HepG2 (cell line): ENCODE data around the gene MDFI. TPM values are rescaled to one million over a fixed set of nuclear protein-coding genes. Genes with fewer than 3 reads are reported as not detected.

Experiments used
- ATAC-seq: fragments of 200-7000 bp; cut with Tn5 transposase; 3 replicates; pipeline ENCODE4 v1.9.1; 2020; ENCODE audit warnings: mild to moderate bottlenecking, moderate library complexity
- BruUV-seq: library from RNA; stranded (reverse); fragments of 400-500 nt; replicated peaks from 2 replicates; lab custom pipeline; 2021; lab: Mats Ljungman, UMichigan
- CTCF ChIA-PET: fragments of 300-600 bp; formaldehyde crosslinking; extraction: SDS; loops from one replicate; lab custom pipeline; 2021; ENCODE audit warnings: low total read pairs, inconsistent platforms, low intra/inter-chr PET ratio; lab: Yijun Ruan, JAX
- POLR2A ChIA-PET: fragments of 350-600 bp; sonication (Branson Sonifier 250); formaldehyde crosslinking; loops from one replicate; lab custom pipeline; 2020; ENCODE audit warnings: antibody characterized with exemption, inconsistent platforms; lab: Yijun Ruan, JAX
- DNase-seq: peaks from one replicate; pipeline ENCODE4 v3.0.0-alpha.2; 2015; ENCODE audit warnings: low spot score
- FAIRE-seq: peaks from 3 replicates; lab custom pipeline; 2011; peaks lifted over from hg19 to GRCh38; lab: Jason Lieb, UNC
- H2AFZ ChIP-seq: one replicate; pipeline ENCODE4 v1.6.1; 2011; ENCODE audit warnings: low read length, inconsistent platforms
- H3K27ac ChIP-seq: fragments of 300-600 bp; 3 replicates; pipeline ENCODE4 v1.8.0; 2011; ENCODE audit warnings: mixed run types, mild to moderate bottlenecking, mixed read lengths, low read length, inconsistent platforms; ENCODE audit not compliant: insufficient read depth; ENCODE audit errors: extremely low read length
- H3K27me3 ChIP-seq, 2 experiments: fragments of 200-600 bp in 1 of 2; 2 replicates in 1 of 2; 3 replicates in 1 of 2; pipeline versions ENCODE4 v1.6.0 to v1.8.0; 2011; ENCODE audit warnings: low read length in 2 of 2, mild to moderate bottlenecking in 2 of 2, moderate library complexity in 2 of 2, inconsistent platforms in 1 of 2; ENCODE audit not compliant: insufficient read depth in 2 of 2, control insufficient read depth in 1 of 2
- H3K36me3 ChIP-seq, 2 experiments: fragments of 200-600 bp in 1 of 2; replicated peaks in 1 of 2; 2 replicates in 1 of 2; 3 replicates in 1 of 2; pipeline versions ENCODE4 v1.5.1 to v1.8.0; 2011; ENCODE audit warnings: low read length in 2 of 2, inconsistent platforms in 1 of 2; ENCODE audit not compliant: insufficient read depth in 2 of 2, control insufficient read depth in 1 of 2
- H3K4me1 ChIP-seq: 2 replicates; pipeline ENCODE4 v1.5.1; 2012; ENCODE audit warnings: low read length, inconsistent platforms; ENCODE audit not compliant: insufficient read depth
- H3K4me2 ChIP-seq: 2 replicates; pipeline ENCODE4 v1.6.0; 2011; ENCODE audit warnings: low read depth, low read length, inconsistent platforms
- H3K4me3 ChIP-seq, 3 experiments: fragments of 200-600 bp in 1 of 3; sonication (generic), shearing (Covaris generic) in 1 of 3; replicated peaks in 1 of 3; 2 replicates each; pipeline ENCODE4 v1.5.1; 2011 to 2016; ENCODE audit warnings: low read length in 3 of 3, inconsistent platforms in 2 of 3, low read depth in 2 of 3, mild to moderate bottlenecking in 2 of 3, control low read depth in 1 of 3, mixed read lengths in 1 of 3; ENCODE audit not compliant: insufficient read depth in 1 of 3
- H3K79me2 ChIP-seq: one replicate; pipeline ENCODE4 v1.6.1; 2011; ENCODE audit warnings: low read length, inconsistent platforms; ENCODE audit not compliant: insufficient read depth
- H3K9ac ChIP-seq: 2 replicates; pipeline ENCODE4 v1.6.0; 2011; ENCODE audit warnings: mild to moderate bottlenecking, low read depth, low read length, inconsistent platforms; ENCODE audit not compliant: insufficient read depth
- H3K9me3 ChIP-seq: 2 replicates; pipeline ENCODE4 v1.5.1; 2012; ENCODE audit warnings: mild to moderate bottlenecking, low read length
- H4K20me1 ChIP-seq: 2 replicates; pipeline ENCODE4 v1.6.0; 2011; ENCODE audit warnings: inconsistent platforms, mild to moderate bottlenecking, low read length, moderate library complexity; ENCODE audit not compliant: insufficient read depth
- DNMT3B ChIP-seq: conservative IDR thresholded peaks from 2 replicates; pipeline ENCODE4 v1.6.1; 2016; ENCODE audit warnings: missing biosample characterization, control low read depth
- EHMT2 ChIP-seq: fragments of 200-600 bp; sonication (generic); IDR thresholded peaks from 2 replicates; pipeline ENCODE4 v1.7.0; 2017; ENCODE audit warnings: antibody characterized with exemption, low read depth, low read length, borderline replicate concordance
- HNF4A ChIP-seq: sonication (generic); formaldehyde crosslinking; IDR thresholded peaks from 2 replicates; pipeline ENCODE4 v1.4.0; 2020; ENCODE audit warnings: missing genetic modification reagents
- HOXA5 ChIP-seq: sonication (generic); formaldehyde crosslinking; IDR thresholded peaks from 2 replicates; pipeline ENCODE4 v1.4.0; 2020; ENCODE audit warnings: missing genetic modification reagents
- JUND ChIP-seq: sonication (generic); formaldehyde crosslinking; IDR thresholded peaks from 2 replicates; pipeline ENCODE4 v1.8.0; 2022; ENCODE audit warnings: mild to moderate bottlenecking, missing genetic modification reagents
- KAT8 ChIP-seq: IDR thresholded peaks from 2 replicates; pipeline ENCODE4 v1.6.1; 2016; ENCODE audit warnings: missing genetic modification reagents, missing compliant biosample characterization
- PCBP1 ChIP-seq: fragments of 200-400 bp; formaldehyde crosslinking; IDR thresholded peaks from 2 replicates; pipeline ENCODE4 v1.6.1; 2017; ENCODE audit warnings: mild to moderate bottlenecking, low read depth, low read length, borderline replicate concordance
- PHF21A ChIP-seq: sonication (generic); formaldehyde crosslinking; IDR thresholded peaks from 2 replicates; pipeline ENCODE4 v1.5.0; 2020; ENCODE audit warnings: mild to moderate bottlenecking, missing genetic modification reagents
- SAP130 ChIP-seq: IDR thresholded peaks from 2 replicates; pipeline ENCODE4 v1.6.1; 2016; ENCODE audit warnings: low read depth
- SCMH1 ChIP-seq: sonication (generic); formaldehyde crosslinking; IDR thresholded peaks from 2 replicates; pipeline ENCODE4 v1.9.0; 2021; ENCODE audit warnings: missing genetic modification reagents, mild to moderate bottlenecking, borderline replicate concordance
- SMAD1 ChIP-seq: sonication (generic); formaldehyde crosslinking; IDR thresholded peaks from 2 replicates; pipeline ENCODE4 v1.4.0; 2020; ENCODE audit warnings: missing genetic modification reagents, low read depth, mild to moderate bottlenecking, borderline replicate concordance
- SP4 ChIP-seq: sonication (generic); formaldehyde crosslinking; IDR thresholded peaks from 2 replicates; pipeline ENCODE4 v1.8.1; 2023; ENCODE audit warnings: mild to moderate bottlenecking, missing genetic modification reagents
- TEAD3 ChIP-seq: optimal IDR thresholded peaks from 2 replicates; pipeline ENCODE3; 2016; ENCODE audit warnings: borderline replicate concordance
- TMF1 ChIP-seq: sonication (generic); formaldehyde crosslinking; IDR thresholded peaks from 2 replicates; pipeline ENCODE4 v1.8.1; 2022; ENCODE audit warnings: low read depth, missing genetic modification reagents
- WIZ ChIP-seq: sonication (generic); formaldehyde crosslinking; IDR thresholded peaks from 2 replicates; pipeline ENCODE4 v1.5.1; 2020; ENCODE audit warnings: mild to moderate bottlenecking, missing genetic modification reagents
- ZBTB1 ChIP-seq: sonication (generic); formaldehyde crosslinking; IDR thresholded peaks from 2 replicates; pipeline ENCODE4 v1.4.0; 2020; ENCODE audit warnings: missing genetic modification reagents, borderline replicate concordance
- ZFX ChIP-seq: sonication (generic); formaldehyde crosslinking; IDR thresholded peaks from 2 replicates; pipeline ENCODE4 v1.4.0; 2020; ENCODE audit warnings: mild to moderate bottlenecking, low read depth, missing genetic modification reagents, moderate library complexity
- ZKSCAN1 ChIP-seq: fragments of 150-350 bp; IDR thresholded peaks from 2 replicates; pipeline ENCODE4 v1.6.1; 2014; ENCODE audit warnings: low read length
- ZNF121 ChIP-seq: sonication (generic); formaldehyde crosslinking; IDR thresholded peaks from 2 replicates; pipeline ENCODE4 v1.5.0; 2020; ENCODE audit warnings: mild to moderate bottlenecking, missing genetic modification reagents
- ZNF337 ChIP-seq: sonication (generic); formaldehyde crosslinking; IDR thresholded peaks from 2 replicates; pipeline ENCODE4 v1.5.1; 2020; ENCODE audit warnings: missing genetic modification reagents, low read depth, mild to moderate bottlenecking, borderline replicate concordance
- ZNF607 ChIP-seq: sonication (generic); formaldehyde crosslinking; IDR thresholded peaks from 2 replicates; pipeline ENCODE4 v1.5.1; 2020; ENCODE audit warnings: missing genetic modification reagents, mild to moderate bottlenecking, borderline replicate concordance
- ZNF616 ChIP-seq: sonication (generic); formaldehyde crosslinking; IDR thresholded peaks from 2 replicates; pipeline ENCODE4 v1.5.0; 2020; ENCODE audit warnings: low read depth, mild to moderate bottlenecking, missing genetic modification reagents
- ZNF703 ChIP-seq: sonication (generic); formaldehyde crosslinking; IDR thresholded peaks from 2 replicates; pipeline ENCODE4 v1.5.1; 2020; ENCODE audit warnings: missing genetic modification reagents, mild to moderate bottlenecking, moderate library complexity, borderline replicate concordance
- ZNF75D ChIP-seq: sonication (generic); formaldehyde crosslinking; IDR thresholded peaks from 2 replicates; pipeline ENCODE4 v1.8.1; 2023; ENCODE audit warnings: missing genetic modification reagents, mild to moderate bottlenecking, borderline replicate concordance
- ZSCAN25 ChIP-seq: sonication (generic); formaldehyde crosslinking; IDR thresholded peaks from 2 replicates; pipeline ENCODE4 v1.8.0; 2022; ENCODE audit warnings: mild to moderate bottlenecking, missing genetic modification reagents
- ZSCAN29 ChIP-seq: sonication (generic); formaldehyde crosslinking; conservative IDR thresholded peaks from 2 replicates; pipeline ENCODE4 v1.4.0; 2020; ENCODE audit warnings: mild to moderate bottlenecking, missing genetic modification reagents
- ZSCAN9 ChIP-seq: IDR thresholded peaks from 2 replicates; pipeline ENCODE4 v1.6.1; 2016; ENCODE audit warnings: borderline replicate concordance
- WGBS: methylation state at CpG from one replicate; pipeline ENCODE4 v1.1.6; 2017; ENCODE audit warnings: low lambda C conversion rate; 5-methylcytosine and 5-hydroxymethylcytosine counted together
- in situ Hi-C: cut with HindIII; loops from 2 replicates; pipeline ENCODE4 v1.10.0; 2017; ENCODE audit warnings: low pct_unique_long_range_greater_than_20kb; ENCODE audit not compliant: extremely low pct_ligation_motif_present
- intact Hi-C: fragments of 100-400 bp; cut with micrococcal nuclease; formaldehyde crosslinking; loops from one replicate; pipeline ENCODE4 v1.10.0; 2022; ENCODE audit not compliant: unreplicated experiment
- polyA plus RNA-seq, 8 experiments: library from polyadenylated mRNA; depleted of rRNA in 3 of 8; stranded (reverse) in 7 of 8; unstranded in 1 of 8; fragments of >200 nt; fragmentation: Illumina TruSeq in 4 of 8; extraction: Trizol in 4 of 8; gene quantifications; 2 replicates each; pipeline versions ENCODE4 v1.2.1 to v1.2.3, GENCODE V29; 2011 to 2016; ENCODE audit warnings: low read depth in 4 of 8, missing spikeins in 1 of 8, mixed read lengths in 1 of 8; ENCODE audit not compliant: insufficient read depth in 1 of 8
- total RNA-seq, 5 experiments: library from RNA; depleted of rRNA; stranded (reverse); fragments of >200 nt; fragmentation: Illumina TruSeq; extraction: Trizol; gene quantifications; 2 replicates each; pipeline ENCODE4 v1.2.3, GENCODE V29; 2016; ENCODE audit warnings: low read depth in 1 of 5

The MDFI gene
- total and polyA plus RNA-seq, 2 of the 13 experiments (the other 11 are each of a cell fraction or from before 2014, with no cell fraction given), result 0.28 TPM; not detected in 1

DNA sequence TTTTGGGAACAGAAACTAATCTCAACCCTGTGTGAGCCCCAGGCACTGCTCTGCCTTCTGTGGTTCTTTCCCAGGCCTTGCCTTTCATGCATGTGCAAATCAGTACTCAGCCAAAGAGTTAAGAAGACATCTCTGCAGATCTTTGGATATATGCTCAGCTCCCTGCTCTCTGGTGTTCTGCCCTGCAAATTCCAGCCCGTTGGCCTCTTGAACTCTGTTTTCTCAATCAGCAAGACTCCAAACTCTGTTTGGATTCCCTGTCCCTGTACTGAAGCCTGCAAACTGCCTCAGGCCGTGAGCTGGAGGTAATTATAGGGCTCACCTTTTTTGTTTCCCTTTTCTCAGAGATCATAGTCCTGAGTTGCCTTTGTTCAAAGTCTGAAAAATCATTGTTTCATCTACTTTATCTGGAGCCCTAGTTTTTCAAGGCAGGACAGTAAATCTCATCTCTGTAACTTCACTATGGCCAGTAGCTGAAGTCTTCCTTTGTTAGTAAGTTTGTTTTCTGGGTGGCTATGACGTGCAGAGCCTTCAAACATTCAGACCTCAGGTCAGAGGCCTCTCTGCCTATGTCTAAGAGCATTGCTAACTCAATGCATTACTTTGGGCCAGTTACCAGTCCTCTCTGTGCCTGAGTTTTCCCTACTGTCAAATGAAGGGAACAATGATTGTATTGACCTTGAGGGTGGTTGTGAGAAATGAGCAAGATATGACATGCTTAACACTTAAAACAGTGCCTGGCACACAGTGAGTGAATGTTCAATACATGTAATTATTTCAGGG lies 15.9 kb upstream of the MDFI start:
- POLR2A ChIA-PET, result no interaction called here
- Histone ChIP-seq H3K27me3 (peaks cover 2 to 13% of the 10 kb centered on the region in 2 experiments; a peak in 3 of 5 replicates), H3K4me1 (peaks cover 21% of the 10 kb centered on the region), H3K9me3 (no peaks in the 10 kb centered on the region), H3K4me2 (peak overlapping the region; percentile 46), H2AFZ (no peak overlapping the region), H3K9ac (no peak overlapping the region), H3K79me2 (no peaks in the 10 kb centered on the region), H3K36me3 (no peaks in the 10 kb centered on the region), H3K27ac (no peak overlapping the region), H4K20me1 (no peaks in the 10 kb centered on the region), H3K4me3 (no peak overlapping the region)
- no TSS peak for BruUV-seq
- ATAC-seq, result peak; percentile 79
- CTCF ChIA-PET, result interaction anchor here (0.7 kb wide), 1 partner anchor 167 kb away, joined by 3 read pairs; no protein-coding TSS in a partner anchor
- 0% methylated on average over 3 of the region's 3 CpGs for WGBS
- intact Hi-C loops (no loop called here), in situ Hi-C loops (no loop called here)
- FAIRE-seq, result no peak
- no peak for DNase-seq
- TF ChIP-seq ZNF75D (CRISPR knock-in tag), result no peak
- no peak for TF ChIP-seq ZNF337 (CRISPR knock-in tag)
- no peak for TF ChIP-seq ZSCAN9 (CRISPR knock-in tag)
- TF ChIP-seq ZSCAN25, result peak; percentile 47; the same call in 1 of the 2 replicates
- 0 out of 2 replicates have a peak, but pooled peaks have one; percentile 34 for TF ChIP-seq PHF21A (CRISPR knock-in tag)
- no peak for TF ChIP-seq ZFX (CRISPR knock-in tag)
- TF ChIP-seq SP4, result no peak
- TF ChIP-seq TMF1 (CRISPR knock-in tag), result no peak
- 0 out of 2 replicates have a peak, but pooled peaks have one; percentile 47 for TF ChIP-seq DNMT3B (CRISPR knock-in tag)
- TF ChIP-seq PCBP1, result no peak
- TF ChIP-seq ZNF121, result no peak
- TF ChIP-seq EHMT2, result no peak
- no peak for TF ChIP-seq ZBTB1 (CRISPR knock-in tag)
- TF ChIP-seq ZNF616, result no peak
- no peak for TF ChIP-seq ZSCAN29 (CRISPR knock-in tag)
- no peak for TF ChIP-seq JUND (CRISPR knock-in tag)
- no peak for TF ChIP-seq SCMH1 (CRISPR knock-in tag)
- TF ChIP-seq HOXA5 (CRISPR knock-in tag), result no peak
- TF ChIP-seq TEAD3 (CRISPR knock-in tag), result peak; percentile 57
- no peak for TF ChIP-seq ZKSCAN1
- TF ChIP-seq ZNF703 (CRISPR knock-in tag), result no peak
- no peak for TF ChIP-seq SAP130 (CRISPR knock-in tag)
- no peak for TF ChIP-seq ZNF607 (CRISPR knock-in tag)
- TF ChIP-seq KAT8 (CRISPR knock-in tag), result no peak
- no peak for TF ChIP-seq SMAD1 (CRISPR knock-in tag)
- no peak for TF ChIP-seq WIZ (CRISPR knock-in tag)
- peak; percentile 54 for TF ChIP-seq HNF4A
